ENCODE results near the gene RS1. TPM values are rescaled to one million over a fixed set of nuclear protein-coding genes. Genes with fewer than 3 reads are reported as not detected.

RS1 gene
- polyA plus RNA-seq, 1 donor, result 0.03 TPM

GRCh38 chrX:18668071-18668835 lies 3.7 kb downstream of the RS1 start:
- H3K36me3 ChIP-seq (ENCODE audit: control insufficient read depth, insufficient read depth, low read length), result no peaks in the 10 kb centered on the region
- 83% methylated on average over 1 of the region's 15 CpGs for WGBS (ENCODE audit: insufficient coverage, low lambda C conversion rate)
- H3K27me3 ChIP-seq (ENCODE audit: control insufficient read depth, insufficient read depth, low read length), result no peaks in the 10 kb centered on the region
- no peak overlapping the region for H3K4me3 ChIP-seq (ENCODE audit: low read length)
- H3K27ac ChIP-seq (ENCODE audit: low read length), result peak overlapping the region; percentile 33
- H3K4me1 ChIP-seq (ENCODE audit: control insufficient read depth, insufficient read depth, low read length), result peaks cover 2% of the 10 kb centered on the region
- DNase-seq, result peak; percentile 54 to 69
- H3K9me3 ChIP-seq (ENCODE audit: control insufficient read depth, low read depth, low read length), result no peaks in the 10 kb centered on the region

GRCh38 chrX:18666614-18667013 lies 5.3 kb downstream of the RS1 start:
- WGBS (ENCODE audit: insufficient coverage, low lambda C conversion rate), result no CpG with 5 or more reads among the region's 15 CpGs
- H3K27ac ChIP-seq (ENCODE audit: low read length), result no peak overlapping the region
- H3K4me3 ChIP-seq (ENCODE audit: low read length), result no peak overlapping the region
- no peaks in the 10 kb centered on the region for H3K9me3 ChIP-seq (ENCODE audit: control insufficient read depth, low read depth, low read length)
- DNase-seq, result no peak
- no peaks in the 10 kb centered on the region for H3K27me3 ChIP-seq (ENCODE audit: control insufficient read depth, insufficient read depth, low read length)
- H3K4me1 ChIP-seq (ENCODE audit: control insufficient read depth, insufficient read depth, low read length), result peaks cover 2% of the 10 kb centered on the region
- no peaks in the 10 kb centered on the region for H3K36me3 ChIP-seq (ENCODE audit: control insufficient read depth, insufficient read depth, low read length)

GRCh38 chrX:18664947-18665346 lies 7.0 kb downstream of the RS1 start:
- no peaks in the 10 kb centered on the region for H3K9me3 ChIP-seq (ENCODE audit: control insufficient read depth, low read depth, low read length)
- H3K27me3 ChIP-seq (ENCODE audit: control insufficient read depth, insufficient read depth, low read length), result no peaks in the 10 kb centered on the region
- no peak overlapping the region for H3K27ac ChIP-seq (ENCODE audit: low read length)
- H3K36me3 ChIP-seq (ENCODE audit: control insufficient read depth, insufficient read depth, low read length), result no peaks in the 10 kb centered on the region
- no peak overlapping the region for H3K4me3 ChIP-seq (ENCODE audit: low read length)
- no CpG with 5 or more reads among the region's 8 CpGs for WGBS (ENCODE audit: insufficient coverage, low lambda C conversion rate)
- H3K4me1 ChIP-seq (ENCODE audit: control insufficient read depth, insufficient read depth, low read length), result peaks cover 2% of the 10 kb centered on the region
- DNase-seq, result no peak

DNA sequence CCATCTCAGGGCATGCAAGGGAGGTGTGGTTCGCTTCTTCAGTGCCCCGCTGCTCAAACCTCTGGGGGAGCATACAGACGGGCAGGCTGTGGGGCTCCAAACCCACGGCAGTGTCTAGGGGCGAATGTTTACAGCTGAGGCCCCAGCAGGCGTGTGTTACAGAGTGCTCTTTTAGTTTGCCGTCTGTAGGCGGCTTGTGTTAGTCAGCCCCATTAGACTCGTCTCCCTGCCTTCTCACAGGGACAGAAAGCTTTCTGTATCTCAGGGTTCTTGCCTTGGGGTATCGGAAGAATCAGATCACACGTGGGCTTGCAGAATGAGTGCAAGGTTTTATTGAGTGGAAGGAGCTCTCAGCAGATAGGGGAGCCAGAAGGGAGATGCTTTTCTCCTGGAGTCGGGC lies 10.6 kb downstream of the RS1 start:
- WGBS (ENCODE audit: insufficient coverage, low lambda C conversion rate), result no CpG with 5 or more reads among the region's 12 CpGs

GRCh38 chrX:18654875-18655836 lies 16.8 kb downstream of the RS1 start:
- Histone ChIP-seq H3K36me3 (ENCODE audit: control insufficient read depth, insufficient read depth, low read length) (no peaks in the 10 kb centered on the region), H3K4me3 (ENCODE audit: low read length) (no peak overlapping the region), H3K9me3 (ENCODE audit: control insufficient read depth, low read depth, low read length) (no peaks in the 10 kb centered on the region), H3K27ac (ENCODE audit: low read length) (no peak overlapping the region), H3K4me1 (ENCODE audit: control insufficient read depth, insufficient read depth, low read length) (no peaks in the 10 kb centered on the region), H3K27me3 (ENCODE audit: control insufficient read depth, insufficient read depth, low read length) (no peaks in the 10 kb centered on the region)
- WGBS (ENCODE audit: insufficient coverage, low lambda C conversion rate), result no CpG with 5 or more reads among the region's 5 CpGs
- no peak for DNase-seq

More for the DNA sequence above, 10.6 kb downstream of the RS1 start:
- H3K36me3 ChIP-seq (ENCODE audit: control insufficient read depth, insufficient read depth, low read length), result no peaks in the 10 kb centered on the region
- no peaks in the 10 kb centered on the region for H3K27me3 ChIP-seq (ENCODE audit: control insufficient read depth, insufficient read depth, low read length)
- no peak overlapping the region for H3K4me3 ChIP-seq (ENCODE audit: low read length)
- no peak overlapping the region for H3K27ac ChIP-seq (ENCODE audit: low read length)
- no peaks in the 10 kb centered on the region for H3K9me3 ChIP-seq (ENCODE audit: control insufficient read depth, low read depth, low read length)
- H3K4me1 ChIP-seq (ENCODE audit: control insufficient read depth, insufficient read depth, low read length), result no peaks in the 10 kb centered on the region
- no peak for DNase-seq

DNA sequence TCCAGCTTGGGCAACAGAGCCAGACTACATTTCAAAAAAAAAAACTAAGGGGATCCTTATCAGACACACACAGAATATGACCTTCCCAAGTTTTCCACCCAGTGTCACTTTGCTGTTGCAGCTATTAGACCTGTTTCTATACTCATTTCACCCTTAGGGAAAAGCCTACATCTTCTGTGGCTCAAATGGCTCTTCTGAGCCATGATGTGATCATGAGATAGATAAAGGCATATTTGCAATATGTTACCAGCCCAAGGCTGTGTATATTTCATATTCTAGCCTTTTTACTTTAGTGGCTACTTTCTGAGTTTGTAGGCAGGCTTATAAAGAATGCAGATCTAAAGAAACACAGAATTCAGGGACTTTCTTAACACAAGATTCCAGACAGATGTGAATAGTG lies 19.3 kb downstream of the RS1 start:
- Histone ChIP-seq H3K9me3 (ENCODE audit: control insufficient read depth, low read depth, low read length) (no peaks in the 10 kb centered on the region), H3K27me3 (ENCODE audit: control insufficient read depth, insufficient read depth, low read length) (no peaks in the 10 kb centered on the region), H3K27ac (ENCODE audit: low read length) (no peak overlapping the region), H3K4me3 (ENCODE audit: low read length) (no peak overlapping the region), H3K36me3 (ENCODE audit: control insufficient read depth, insufficient read depth, low read length) (no peaks in the 10 kb centered on the region), H3K4me1 (ENCODE audit: control insufficient read depth, insufficient read depth, low read length) (no peaks in the 10 kb centered on the region)
- DNase-seq, result no peak

GRCh38 chrX:18650662-18651061 lies 21.2 kb downstream of the RS1 start:
- DNase-seq, result no peak
- Histone ChIP-seq H3K27me3 (ENCODE audit: control insufficient read depth, insufficient read depth, low read length) (no peaks in the 10 kb centered on the region), H3K9me3 (ENCODE audit: control insufficient read depth, low read depth, low read length) (no peaks in the 10 kb centered on the region), H3K4me3 (ENCODE audit: low read length) (no peak overlapping the region), H3K4me1 (ENCODE audit: control insufficient read depth, insufficient read depth, low read length) (no peaks in the 10 kb centered on the region), H3K27ac (ENCODE audit: low read length) (no peak overlapping the region), H3K36me3 (ENCODE audit: control insufficient read depth, insufficient read depth, low read length) (no peaks in the 10 kb centered on the region)
- no CpG with 5 or more reads among the region's 6 CpGs for WGBS (ENCODE audit: insufficient coverage, low lambda C conversion rate)

DNA sequence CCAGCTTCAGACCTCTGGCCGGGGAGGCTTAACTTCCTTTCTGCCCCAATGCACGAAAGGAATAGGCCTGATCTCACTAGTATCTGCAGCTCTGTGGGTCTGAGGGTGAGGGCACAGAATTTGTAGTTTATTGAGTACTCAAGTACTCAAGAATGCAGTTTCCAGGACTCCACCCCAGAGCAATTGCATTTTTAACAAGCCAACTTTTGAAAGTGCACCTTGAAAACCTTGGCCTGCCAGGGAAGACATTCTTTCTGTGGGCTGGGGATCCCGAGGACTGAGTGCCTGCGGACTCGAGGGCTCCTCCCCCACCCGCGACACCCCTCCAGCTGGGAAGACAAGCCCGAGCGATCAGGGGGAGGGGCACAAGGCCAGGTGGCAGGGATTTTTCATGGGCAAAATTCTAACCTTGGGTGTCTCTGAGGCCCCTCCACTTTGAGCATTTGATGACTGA lies 22.4 kb downstream of the RS1 start:
- no peak for DNase-seq
- no peak overlapping the region for H3K27ac ChIP-seq (ENCODE audit: low read length)

GRCh38 chrX:18647621-18648020 lies 24.3 kb downstream of the RS1 start:
- Histone ChIP-seq H3K36me3 (ENCODE audit: control insufficient read depth, insufficient read depth, low read length) (no peaks in the 10 kb centered on the region), H3K4me3 (ENCODE audit: low read length) (no peak overlapping the region), H3K4me1 (ENCODE audit: control insufficient read depth, insufficient read depth, low read length) (no peaks in the 10 kb centered on the region), H3K9me3 (ENCODE audit: control insufficient read depth, low read depth, low read length) (no peaks in the 10 kb centered on the region), H3K27ac (ENCODE audit: low read length) (no peak overlapping the region), H3K27me3 (ENCODE audit: control insufficient read depth, insufficient read depth, low read length) (no peaks in the 10 kb centered on the region)
- no peak for DNase-seq
- WGBS (ENCODE audit: insufficient coverage, low lambda C conversion rate), result no CpG with 5 or more reads among the region's 4 CpGs

More for the DNA sequence above, 22.4 kb downstream of the RS1 start:
- no peaks in the 10 kb centered on the region for H3K4me1 ChIP-seq (ENCODE audit: control insufficient read depth, insufficient read depth, low read length)
- H3K36me3 ChIP-seq (ENCODE audit: control insufficient read depth, insufficient read depth, low read length), result no peaks in the 10 kb centered on the region
- H3K4me3 ChIP-seq (ENCODE audit: low read length), result no peak overlapping the region
- WGBS (ENCODE audit: insufficient coverage, low lambda C conversion rate), result no CpG with 5 or more reads among the region's 9 CpGs
- no peaks in the 10 kb centered on the region for H3K27me3 ChIP-seq (ENCODE audit: control insufficient read depth, insufficient read depth, low read length)
- H3K9me3 ChIP-seq (ENCODE audit: control insufficient read depth, low read depth, low read length), result no peaks in the 10 kb centered on the region

DNA sequence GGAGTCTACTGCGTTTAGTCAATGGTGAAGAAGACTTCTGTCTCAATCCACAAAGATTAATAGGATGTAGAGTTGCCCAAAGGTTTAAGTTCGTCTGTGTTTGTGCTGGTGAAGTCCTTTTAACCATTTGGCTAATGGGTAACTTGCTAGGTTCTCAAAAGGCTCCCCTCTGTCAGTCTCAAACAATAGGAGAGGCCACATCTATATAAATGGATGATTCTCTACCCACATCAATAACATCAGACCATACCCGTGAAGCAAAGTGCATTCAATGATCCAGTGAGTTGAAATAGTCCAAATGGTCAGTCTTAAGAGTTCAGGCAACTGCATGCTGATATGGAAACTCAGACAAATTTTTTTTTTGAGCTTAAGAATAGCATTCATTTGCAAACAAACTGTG lies 28.1 kb downstream of the RS1 start:
- no peak overlapping the region for H3K4me3 ChIP-seq (ENCODE audit: low read length)
- no CpG with 5 or more reads among the region's 3 CpGs for WGBS (ENCODE audit: insufficient coverage, low lambda C conversion rate)
- H3K9me3 ChIP-seq (ENCODE audit: control insufficient read depth, low read depth, low read length), result no peaks in the 10 kb centered on the region

More for the DNA sequence above, 28.1 kb downstream of the RS1 start:
- H3K27me3 ChIP-seq (ENCODE audit: control insufficient read depth, insufficient read depth, low read length), result no peaks in the 10 kb centered on the region
- H3K27ac ChIP-seq (ENCODE audit: low read length), result no peak overlapping the region
- no peak for DNase-seq
- no peaks in the 10 kb centered on the region for H3K36me3 ChIP-seq (ENCODE audit: control insufficient read depth, insufficient read depth, low read length)
- no peaks in the 10 kb centered on the region for H3K4me1 ChIP-seq (ENCODE audit: control insufficient read depth, insufficient read depth, low read length)

Data from large intestine (tissue), 3 donors.